Measurements from ENCODE around the gene KIF5A.
"Not testable (repeated sequence)": the region's sequence is repeated elsewhere in the genome, so short reads cannot be mapped to it uniquely, and the experiment has no call there.

Gene KIF5A

DNA sequence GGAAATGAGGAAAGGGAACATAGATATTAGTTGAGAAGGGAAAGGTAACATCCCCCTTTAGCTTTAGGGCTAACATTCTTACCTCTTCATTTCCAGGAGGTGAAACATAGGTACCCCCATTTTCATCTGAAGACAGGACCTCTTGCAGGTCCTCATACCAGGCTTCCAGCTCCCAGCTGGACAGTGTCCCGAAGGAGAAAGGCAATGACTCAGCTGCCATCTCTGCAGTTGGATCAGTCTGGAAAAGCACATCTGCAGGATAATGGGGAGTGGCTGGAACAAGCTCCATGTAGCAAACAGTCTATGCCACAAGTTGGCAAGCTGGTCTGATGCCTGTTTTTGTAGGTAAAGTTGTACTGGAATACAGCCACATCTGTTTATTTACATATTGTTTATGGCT lies 32.7 kb upstream of the KIF5A start:
- no peak for DNase-seq (ENCODE audit: low spot score)
- TF ChIP-seq, protein P1, sequence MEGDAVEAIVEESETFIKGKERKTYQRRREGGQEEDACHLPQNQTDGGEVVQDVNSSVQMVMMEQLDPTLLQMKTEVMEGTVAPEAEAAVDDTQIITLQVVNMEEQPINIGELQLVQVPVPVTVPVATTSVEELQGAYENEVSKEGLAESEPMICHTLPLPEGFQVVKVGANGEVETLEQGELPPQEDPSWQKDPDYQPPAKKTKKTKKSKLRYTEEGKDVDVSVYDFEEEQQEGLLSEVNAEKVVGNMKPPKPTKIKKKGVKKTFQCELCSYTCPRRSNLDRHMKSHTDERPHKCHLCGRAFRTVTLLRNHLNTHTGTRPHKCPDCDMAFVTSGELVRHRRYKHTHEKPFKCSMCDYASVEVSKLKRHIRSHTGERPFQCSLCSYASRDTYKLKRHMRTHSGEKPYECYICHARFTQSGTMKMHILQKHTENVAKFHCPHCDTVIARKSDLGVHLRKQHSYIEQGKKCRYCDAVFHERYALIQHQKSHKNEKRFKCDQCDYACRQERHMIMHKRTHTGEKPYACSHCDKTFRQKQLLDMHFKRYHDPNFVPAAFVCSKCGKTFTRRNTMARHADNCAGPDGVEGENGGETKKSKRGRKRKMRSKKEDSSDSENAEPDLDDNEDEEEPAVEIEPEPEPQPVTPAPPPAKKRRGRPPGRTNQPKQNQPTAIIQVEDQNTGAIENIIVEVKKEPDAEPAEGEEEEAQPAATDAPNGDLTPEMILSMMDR (conservative IDR thresholded peaks at IDR 0.05; ENCODE audit: low read depth): no peak
- CTCF ChIA-PET: interaction anchor here (0.5 to 1.1 kb wide), 2 partner anchors 18 to 62 kb away, joined by 3 read pairs; partner anchors contain the start of gene INHBE
- H3K27ac ChIP-seq: peak overlapping the region; percentile 74
- POLR2A ChIA-PET (ENCODE audit: low non-redundant PET): no interaction called here

DNA sequence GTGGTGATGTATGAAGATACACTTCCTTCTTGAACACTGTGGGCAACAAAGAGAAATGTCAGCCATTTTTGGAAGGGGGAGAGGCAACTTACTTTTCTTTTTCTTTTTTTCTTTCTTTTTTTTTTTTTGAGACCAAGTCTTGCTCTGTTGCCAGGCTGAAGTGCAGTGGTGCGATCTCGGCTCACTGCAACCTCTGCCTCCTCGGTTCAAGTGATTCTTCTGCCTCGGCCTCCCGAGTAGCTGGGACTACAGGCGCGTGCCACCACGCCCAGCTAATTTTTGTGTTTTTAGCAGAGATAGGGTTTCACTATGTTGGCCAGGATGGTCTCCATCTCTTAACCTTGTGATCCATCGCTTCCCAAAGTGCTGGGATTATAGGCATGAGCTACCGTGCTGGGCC lies 32.1 kb upstream of the KIF5A start:
- POLR2A ChIA-PET (ENCODE audit: low non-redundant PET); DNase-seq (ENCODE audit: low spot score); CTCF ChIA-PET: not testable (repeated sequence)
- peak overlapping the region; percentile 74 for H3K27ac ChIP-seq

DNA sequence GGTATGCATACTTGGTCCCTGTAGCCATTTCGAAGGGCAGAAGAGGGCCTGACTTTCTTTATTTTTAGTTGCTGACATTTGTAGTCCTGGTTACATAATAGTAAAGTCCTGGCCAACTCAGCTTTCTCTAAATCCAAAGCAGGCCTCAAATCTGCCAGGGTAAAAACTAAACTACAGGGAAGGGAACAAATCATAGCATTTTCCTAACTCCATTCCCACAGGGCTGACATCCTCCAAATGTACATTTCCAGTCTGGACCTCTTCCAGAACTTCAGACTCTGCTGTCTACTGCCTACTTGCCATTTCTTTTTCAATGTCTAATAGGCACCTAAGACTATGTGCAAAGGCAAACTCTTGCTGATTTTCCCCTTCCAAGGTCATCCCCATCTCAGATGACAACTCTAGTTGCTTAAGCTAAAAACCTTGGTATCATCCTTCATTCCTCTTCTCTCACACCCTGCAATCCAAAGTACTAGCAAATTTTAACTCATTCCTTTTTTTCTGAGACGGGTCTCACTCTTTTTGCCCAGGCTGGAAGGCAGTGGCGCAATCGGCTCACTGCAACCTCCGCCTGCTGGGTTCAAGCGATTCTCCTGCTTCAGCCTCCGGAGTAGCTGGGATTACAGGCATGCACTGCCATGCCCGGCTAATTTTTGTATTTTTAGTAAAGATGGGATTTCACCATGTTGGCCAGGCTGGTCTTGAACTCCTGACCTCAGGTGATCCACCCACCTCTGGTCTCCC lies 31.5 kb upstream of the KIF5A start:
- ChIA-PET CTCF (no interaction called here), POLR2A (ENCODE audit: low non-redundant PET) (interaction anchor here (0.6 kb wide), 1 partner anchor 226 kb away, joined by 5 read pairs; the partner anchor contains the start of gene TSPAN31)
- peak overlapping the region; percentile 75 for H3K27ac ChIP-seq
- TF ChIP-seq, protein P1 (conservative IDR thresholded peaks at IDR 0.05; ENCODE audit: low read depth): no peak
- no peak for DNase-seq (ENCODE audit: low spot score)

DNA sequence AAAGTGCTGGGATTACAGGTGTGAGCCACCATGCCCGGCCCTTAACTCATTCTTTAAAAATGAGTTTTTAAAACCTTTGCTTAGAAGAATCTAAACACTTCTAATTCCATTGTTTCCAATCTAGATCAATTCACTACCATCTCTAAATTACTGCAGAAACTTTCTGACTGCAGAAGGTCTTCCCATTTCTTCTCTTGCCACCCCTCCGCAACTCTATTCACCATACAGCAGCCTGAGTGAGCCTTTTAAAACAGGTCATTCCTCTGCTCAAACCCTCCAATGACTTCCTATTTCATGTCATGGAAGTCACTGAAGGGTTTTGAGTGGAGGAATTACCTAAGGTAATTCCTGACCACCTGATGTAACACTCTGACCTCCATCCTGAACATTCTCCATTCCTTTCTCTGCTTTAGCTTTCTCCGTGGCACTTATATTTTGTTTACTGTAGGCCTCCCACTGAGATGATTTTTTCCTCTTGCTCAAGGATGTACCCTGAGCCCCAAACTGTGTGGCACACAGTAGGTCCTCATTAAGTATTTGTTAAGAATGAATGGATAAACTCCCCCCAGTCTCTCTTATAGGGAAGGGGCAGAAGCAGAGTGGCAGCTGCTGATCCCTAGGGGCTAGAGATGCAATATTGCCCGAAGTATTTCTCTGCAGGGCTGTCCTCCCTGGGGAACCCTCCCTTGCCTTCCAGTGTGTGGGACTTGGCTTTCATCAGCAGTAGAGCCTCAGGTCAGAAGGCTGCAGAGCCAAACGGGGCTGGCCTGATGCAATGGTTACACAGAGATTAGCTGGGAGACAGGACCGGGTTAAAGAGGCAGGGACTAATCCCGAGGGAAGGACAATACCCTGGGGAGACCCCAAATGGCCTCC lies 30.7 kb upstream of the KIF5A start:
- DNase-seq (ENCODE audit: low spot score): no peak
- ChIA-PET POLR2A (ENCODE audit: low non-redundant PET) (interaction anchor here (1.0 kb wide), 1 partner anchor 12 kb away, joined by 3 read pairs; no protein-coding TSS in a partner anchor), CTCF (no interaction called here)
- TF ChIP-seq, protein P1 (conservative IDR thresholded peaks at IDR 0.05; ENCODE audit: low read depth): no peak
- peak overlapping the region; percentile 98 for H3K27ac ChIP-seq

DNA sequence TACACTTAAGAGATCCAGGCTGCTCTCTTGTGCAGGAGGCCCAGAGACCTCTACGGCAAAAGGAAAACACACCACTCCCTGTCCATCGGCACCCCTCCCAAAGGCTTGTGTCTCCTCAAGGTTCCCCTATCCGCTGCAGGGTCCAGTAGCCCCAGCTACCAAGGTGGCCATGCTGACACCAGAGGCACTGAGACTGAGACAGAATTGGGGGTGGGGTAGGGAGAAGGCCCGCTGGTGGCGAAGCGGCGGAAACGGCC lies 30.1 kb upstream of the KIF5A start:
- DNase-seq (ENCODE audit: low spot score): no peak
- ChIA-PET POLR2A (ENCODE audit: low non-redundant PET) (interaction anchor here (1.0 kb wide), 1 partner anchor 11 kb away, joined by 3 read pairs; no protein-coding TSS in a partner anchor), CTCF (no interaction called here)
- TF ChIP-seq, protein P1 (conservative IDR thresholded peaks at IDR 0.05; ENCODE audit: low read depth): no peak
- H3K27ac ChIP-seq: peak overlapping the region; percentile 98

DNA sequence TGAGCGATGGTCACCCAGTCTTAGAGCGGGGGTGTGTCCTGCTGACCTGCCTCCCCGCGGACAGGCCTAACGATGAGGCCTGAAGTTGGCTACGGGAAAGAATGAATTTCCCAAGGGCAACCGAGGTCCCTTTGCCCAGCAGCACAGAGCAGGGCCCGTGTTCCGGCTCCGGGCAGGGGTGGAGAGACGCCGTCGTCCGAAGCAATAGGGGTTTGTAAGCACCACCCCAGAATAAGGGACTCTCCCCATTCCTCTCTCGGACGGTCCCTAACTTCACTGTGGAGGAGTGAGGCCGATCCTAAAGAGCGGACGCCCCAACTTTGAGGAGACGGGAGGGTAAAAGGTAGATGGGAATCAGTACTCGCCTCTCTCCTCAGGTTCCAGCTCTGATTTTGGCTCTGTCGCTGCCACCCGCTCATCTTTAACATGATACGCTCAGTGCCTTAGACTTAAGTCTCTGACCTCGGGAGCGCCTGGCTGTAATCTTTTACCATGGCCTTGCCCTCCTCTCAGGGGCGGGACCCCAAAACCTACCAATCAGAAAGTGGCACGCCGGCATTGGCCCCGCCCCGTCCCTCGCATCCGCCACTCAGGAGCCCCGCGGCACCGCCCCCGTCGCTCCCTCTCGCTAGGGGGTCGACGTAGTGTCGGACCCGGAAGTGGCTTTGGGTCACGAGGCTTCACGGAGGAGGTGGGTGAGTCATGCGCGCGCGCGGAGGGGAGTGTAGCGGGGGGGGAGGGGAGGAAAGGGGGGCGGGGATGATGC lies 29.6 kb upstream of the KIF5A start, which contains the start of gene DDIT3:
Gene DDIT3, minus strand, starts transcription at position 462 of the 766 bp plus-strand sequence. CDS start 3,108 bp downstream, outside the sequence.
- TF ChIP-seq, protein P1 (conservative IDR thresholded peaks at IDR 0.05; ENCODE audit: low read depth): no peak
- ChIA-PET POLR2A (ENCODE audit: low non-redundant PET) (interaction anchor here (1.0 kb wide), 2 partner anchors 8 to 11 kb away, joined by 3 read pairs; no protein-coding TSS in a partner anchor), CTCF (no interaction called here)
- DNase-seq (ENCODE audit: low spot score): peak; percentile 97
- peak within 1 kb of the TSS; percentile 98 for H3K27ac ChIP-seq

Data from RWPE1 (cell line).